Measurements from ENCODE around the gene NKD2. TPM values are rescaled to one million over a fixed set of nuclear protein-coding genes. Genes with fewer than 3 reads are reported as not detected.

NKD2 gene
- total and polyA plus RNA-seq, 2 of the 4 experiments (the other 2 are of a cell fraction) = not detected

- Histone ChIP-seq H3K9me1 (ENCODE audit: insufficient read depth, low read length) (no peaks in the 10 kb centered on the region), H4K20me1 (ENCODE audit: insufficient read depth, low read length) (no peaks in the 10 kb centered on the region), H3K9ac (ENCODE audit: low read depth, low read length) (no peak overlapping the region), H3K23ac (ENCODE audit: low read depth, low read length) (no peak overlapping the region), H2AFZ (replicated peaks; ENCODE audit: low read length, poor library complexity) (no peak overlapping the region), H3K14ac (replicated peaks; ENCODE audit: low read depth, low read length) (no peak overlapping the region), H4K5ac (ENCODE audit: low read depth, low read length) (no peak overlapping the region), H2BK5ac (ENCODE audit: low read depth, low read length, poor library complexity, severe bottlenecking) (no peak overlapping the region), H3K36me3 (ENCODE audit: control insufficient read depth, insufficient read depth, low read length) (peaks cover 18% of the 10 kb centered on the region), H4K8ac (ENCODE audit: low read depth in 2 of 2, low read length in 2 of 2) (no peak overlapping the region), H2AK5ac (ENCODE audit: low read depth, low read length) (no peak overlapping the region), H3K4me3 (ENCODE audit: insufficient read depth, low read depth, low read length) (no peak overlapping the region), H3K56ac (ENCODE audit: extremely low read depth, insufficient read depth, low read length) (no peak overlapping the region), H2AK9ac (replicated peaks; ENCODE audit: low read depth, low read length, poor library complexity) (no peak overlapping the region), H2BK20ac (ENCODE audit: low read depth, low read length) (no peak overlapping the region), H3K18ac (ENCODE audit: low read depth, low read length) (no peak overlapping the region), H3K9me3 (ENCODE audit: control insufficient read depth, insufficient read depth, low read length) (no peaks in the 10 kb centered on the region), H2BK15ac (ENCODE audit: low read depth, low read length) (no peak overlapping the region), H3K4me1 (ENCODE audit: control insufficient read depth, insufficient read depth, low read length) (no peaks in the 10 kb centered on the region), H3K27me3 (ENCODE audit: control insufficient read depth, insufficient read depth, low read length) (no peaks in the 10 kb centered on the region), H3K79me1 (ENCODE audit: low read depth in 1 of 2, low read length in 2 of 2) (no peaks in the 10 kb centered on the region), H4K91ac (ENCODE audit: insufficient read depth, low read depth, low read length) (no peak overlapping the region), H3K4ac (ENCODE audit: low read depth, low read length) (no peak overlapping the region), H2BK120ac (ENCODE audit: low read depth, low read length) (no peak overlapping the region), H3K4me2 (ENCODE audit: low read depth, low read length) (no peak overlapping the region), H3K27ac (ENCODE audit: insufficient read depth, low read length) (no peak overlapping the region)
- no peak for DNase-seq
- in situ Hi-C loops (cut with MboI; ENCODE audit: low sequenced_read_pairs) (no loop called here), dilution Hi-C loops (cut with HindIII; ENCODE audit: low sequenced_read_pairs, unreplicated experiment) (no loop called here), intact Hi-C loops (cut with micrococcal nuclease) (no loop called here)
- TF ChIP-seq RFX5 (IDR thresholded peaks at IDR 0.05; ENCODE audit: low read depth, low read length) (no peak), POLR2A (IDR thresholded peaks at IDR 0.05; ENCODE audit: low read depth, low read length) (no peak), CEBPB (IDR thresholded peaks at IDR 0.05; ENCODE audit: low read depth, low read length) (no peak), BHLHE40 (IDR thresholded peaks at IDR 0.05; ENCODE audit: low read depth, low read length) (no peak), CHD1 (IDR thresholded peaks at IDR 0.05; ENCODE audit: low read depth, low read length) (no peak), SMC3 (IDR thresholded peaks at IDR 0.05; ENCODE audit: low read depth, low read length) (no peak), ELK1 (IDR thresholded peaks at IDR 0.05; ENCODE audit: borderline replicate concordance, low read depth, low read length) (no peak), USF2 (IDR thresholded peaks at IDR 0.05; ENCODE audit: low read depth, low read length) (no peak), CTCF (conservative IDR thresholded peaks at IDR 0.05; ENCODE audit: low read depth, low read length) (no peak), RCOR1 (IDR thresholded peaks at IDR 0.05; ENCODE audit: insufficient replicate concordance, low read length) (no peak), MAFK (IDR thresholded peaks at IDR 0.05; ENCODE audit: low read depth, low read length) (no peak), RAD21 (IDR thresholded peaks at IDR 0.05; ENCODE audit: low read length) (no peak), FOS (IDR thresholded peaks at IDR 0.05; ENCODE audit: low read depth, low read length) (no peak), NFE2L2 (IDR thresholded peaks at IDR 0.05; ENCODE audit: low read depth, low read length) (no peak)
- BruUV-seq (replicated peaks) = no TSS peak
- 100% methylated on average over 3 of the region's 10 CpGs; no CpG with 5 or more reads in 1 of the 2 experiments for WGBS, 2 experiments (ENCODE audit: extremely low coverage in 2 of 2, insufficient read length in 1 of 2)
- CTCF ChIA-PET = no interaction called here
- POLR2A ChIA-PET (ENCODE audit: unreplicated experiment) = no interaction called here
- no peak for ATAC-seq (ENCODE audit: low read depth)
Observed at GRCh38 chr5:1061916-1062315, 53.3 kb downstream of the NKD2 start.

All from IMR-90 (cell line).